Transverse colon (tissue), 4 donors: ENCODE results near the gene ZNF346. TPM values are rescaled to one million over a fixed set of nuclear protein-coding genes. Genes with fewer than 3 reads are reported as not detected.

Experiments
- DNase-seq: peaks from one replicate; pipeline ENCODE4 v3.0.0-alpha.2; 2019
- H3K27ac ChIP-seq, 4 donors: fragments of 200-600 bp; sonication (generic); 2 replicates each; pipeline ENCODE4 v1.5.1; 2016 to 2018; ENCODE audit warnings: inconsistent platforms in 4 of 4
- H3K27me3 ChIP-seq: fragments of 200-600 bp; sonication (generic); 2 replicates; pipeline ENCODE4 v1.5.1; 2017; ENCODE audit warnings: inconsistent platforms
- H3K36me3 ChIP-seq, 4 donors: fragments of 200-600 bp; sonication (generic); 2 replicates each; pipeline ENCODE4 v1.5.1; 2017 to 2019; ENCODE audit warnings: inconsistent platforms in 4 of 4
- H3K4me1 ChIP-seq, 4 donors: fragments of 200-600 bp; sonication (generic); 2 replicates each; pipeline ENCODE4 v1.5.1; 2017 to 2020; ENCODE audit warnings: inconsistent platforms in 4 of 4
- H3K4me3 ChIP-seq, 4 donors: fragments of 200-600 bp; sonication (generic); 1 replicate in 1 of 4; 2 replicates in 3 of 4; pipeline versions ENCODE4 v1.5.1 to v1.6.1; 2017 to 2019; ENCODE audit warnings: inconsistent platforms in 4 of 4
- H3K9me3 ChIP-seq, 2 donors: fragments of 200-600 bp; sonication (generic); 2 replicates each; pipeline ENCODE4 v1.5.1; 2017 to 2019; ENCODE audit warnings: inconsistent platforms in 2 of 2
- CTCF ChIP-seq, 5 experiments: fragments of 200-600 bp in 3 of 5; fragments of 450-650 bp in 2 of 5; sonication (generic) in 3 of 5; IDR thresholded peaks; 1 replicate in 2 of 5; 2 replicates in 3 of 5; pipeline ENCODE4 v1.5.1; 2016 to 2017; ENCODE audit warnings: antibody characterized with exemption in 5 of 5, inconsistent platforms in 3 of 5, mild to moderate bottlenecking in 2 of 5, moderate library complexity in 1 of 5
- EP300 ChIP-seq: sonication (generic); formaldehyde crosslinking; IDR thresholded peaks from one replicate; pipeline ENCODE4 v1.6.1; 2017; ENCODE audit warnings: antibody characterized with exemption, low read depth
- POLR2A ChIP-seq: fragments of 450-650 bp; IDR thresholded peaks from one replicate; pipeline ENCODE4 v1.6.1; 2016; ENCODE audit warnings: antibody characterized with exemption, mild to moderate bottlenecking, moderate library complexity
- POLR2AphosphoS5 ChIP-seq, 3 donors: sonication (generic); formaldehyde crosslinking; IDR thresholded peaks; one replicate each; pipeline ENCODE4 v1.6.1; 2016; ENCODE audit warnings: antibody characterized with exemption in 3 of 3
- WGBS, 2 donors: methylation state at CpG; one replicate each; pipeline ENCODE4 v1.1.5; 2018; ENCODE audit warnings: low coverage in 1 of 2; 5-methylcytosine and 5-hydroxymethylcytosine counted together
- in situ Hi-C, 4 donors: fragments of 200-750 bp; cut with MboI; loops; one replicate each; pipeline versions ENCODE4 v1.15.0 to v1.15.1; 2017; ENCODE audit warnings: low sequenced_read_pairs in 3 of 4, low pct_ligation_motif_present in 1 of 4, low pct_unique_long_range_greater_than_20kb in 1 of 4
- intact Hi-C: fragments of 100-400 bp; cut with DNase I; formaldehyde crosslinking; loops from one replicate; pipeline ENCODE4 v1.15.1; 2023; ENCODE audit warnings: low total_unique reads
- total RNA-seq, 4 donors: library from RNA; depleted of rRNA; stranded (reverse); fragments of >200 nt; gene quantifications; one replicate each; pipeline ENCODE4 v1.1.0, GENCODE V29; 2016

ZNF346 gene
- total RNA-seq, 4 donors from 2014 or later, result 10.1 to 19.5 (median 12.6) TPM

DNA sequence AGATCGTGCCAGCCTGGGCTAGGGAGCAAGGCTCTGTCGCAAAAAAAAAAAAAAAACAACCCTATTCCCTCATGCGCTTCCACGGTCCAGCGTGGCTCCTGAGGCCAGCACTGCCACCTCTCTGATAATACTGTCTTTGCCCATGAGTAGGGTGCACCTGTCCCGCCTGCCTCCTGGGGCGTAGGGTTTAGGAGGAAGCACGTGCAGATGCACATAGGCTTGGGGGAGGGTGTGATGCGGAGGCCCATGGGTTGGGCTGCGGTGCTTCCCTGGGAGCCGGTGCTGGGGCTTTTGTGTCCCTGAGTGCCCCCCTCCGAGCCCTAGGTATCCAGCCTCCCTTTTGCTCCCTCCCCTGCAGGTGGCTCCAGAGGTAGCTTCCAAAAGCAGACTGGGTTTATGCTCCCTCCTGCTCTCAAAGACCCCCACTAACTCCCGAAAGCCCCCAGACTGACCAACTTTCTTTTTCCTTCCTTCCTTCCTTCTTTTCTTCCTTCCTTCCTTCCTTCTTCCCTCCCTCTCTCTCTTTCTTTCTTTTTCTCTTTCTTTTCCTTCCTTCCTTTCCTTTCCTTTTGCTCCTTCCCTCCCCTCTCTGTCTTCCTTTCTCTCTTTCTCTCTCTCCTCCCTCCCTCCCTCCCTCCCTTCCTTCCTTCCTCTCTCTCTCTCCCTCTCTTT lies 77.1 kb downstream of the ZNF346 start:
- H3K9me3 ChIP-seq, result no peaks in the 10 kb centered on the region
- H3K27me3 ChIP-seq, result no peaks in the 10 kb centered on the region
- peak; percentile 41 for DNase-seq
- H3K27ac ChIP-seq, result peak overlapping the region; percentile 59 to 70 (median 63)
- intact Hi-C loops (loop anchor here (10.0 kb wide), 1 partner anchor 1635 kb away; no protein-coding TSS in a partner anchor), in situ Hi-C loops (loop anchor here in 1 of 4 donors (25.0 kb wide), 1 partner anchor 188 kb away; no protein-coding TSS in a partner anchor)
- TF ChIP-seq CTCF (IDR thresholded peaks at IDR 0.05), result peak in 2 of 5 experiments; percentile 2 to 27
- no peak for TF ChIP-seq POLR2A
- peaks cover 0 to 34% (median 17%) of the 10 kb centered on the region in 4 donors for H3K4me1 ChIP-seq
- H3K36me3 ChIP-seq, result no peaks in the 10 kb centered on the region
- 40 to 47% methylated on average over 6 to 13 of the region's 13 CpGs for WGBS, 2 donors
- no peak overlapping the region for H3K4me3 ChIP-seq

DNA sequence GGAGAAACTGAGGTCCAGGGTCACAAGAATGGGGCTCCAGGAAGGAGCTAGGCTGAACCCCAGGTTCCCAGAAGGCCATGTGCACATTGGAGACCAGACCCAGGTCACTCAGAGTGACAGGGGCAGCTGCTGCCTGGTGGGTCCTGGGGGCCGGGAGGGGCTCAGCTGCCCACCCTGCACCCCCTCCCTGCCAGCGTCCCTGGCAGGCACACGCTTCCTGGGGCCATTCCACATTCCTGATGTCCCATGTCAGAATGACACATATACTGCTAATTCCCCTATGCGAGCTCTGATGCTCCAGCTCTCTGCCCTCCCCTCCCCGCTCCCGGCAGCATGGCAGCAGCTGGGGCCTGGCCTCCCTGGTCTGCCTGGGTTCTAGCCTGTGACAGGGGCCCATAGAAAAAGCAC lies 78.2 kb downstream of the ZNF346 start:
- no peak for TF ChIP-seq CTCF (IDR thresholded peaks at IDR 0.05)
- TF ChIP-seq POLR2AphosphoS5 (IDR thresholded peaks at IDR 0.05), result no peak
- H3K4me3 ChIP-seq, result no peak overlapping the region
- no peaks in the 10 kb centered on the region for H3K36me3 ChIP-seq
- H3K9me3 ChIP-seq, result no peaks in the 10 kb centered on the region
- no peak for DNase-seq
- H3K27me3 ChIP-seq, result no peaks in the 10 kb centered on the region
- 42% methylated on average over 6 of the region's 6 CpGs; no CpG with 5 or more reads in 1 of the 2 donors for WGBS, 2 donors
- H3K4me1 ChIP-seq, result peaks cover 0 to 26% (median 13%) of the 10 kb centered on the region in 4 donors
- H3K27ac ChIP-seq, result no peak overlapping the region
- intact Hi-C loops (no loop called here), in situ Hi-C loops (loop anchor here in 1 of 4 donors (25.0 kb wide), 1 partner anchor 187 kb away; no protein-coding TSS in a partner anchor)

- no peaks in the 10 kb centered on the region for H3K36me3 ChIP-seq
- intact Hi-C loops, result no loop called here
- in situ Hi-C loops, result loop anchor here in 1 of 4 donors (25.0 kb wide), 1 partner anchor 184 kb away; no protein-coding TSS in a partner anchor
- 53% methylated on average over 9 of the region's 9 CpGs; no CpG with 5 or more reads in 1 of the 2 donors for WGBS, 2 donors
- H3K4me3 ChIP-seq, result no peak overlapping the region
- no peaks in the 10 kb centered on the region for H3K27me3 ChIP-seq
- no peak for DNase-seq
- TF ChIP-seq POLR2AphosphoS5 (IDR thresholded peaks at IDR 0.05) (no peak), EP300 (no peak), CTCF (IDR thresholded peaks at IDR 0.05) (no peak), POLR2A (no peak)
- no peak overlapping the region for H3K27ac ChIP-seq
- H3K4me1 ChIP-seq, result peaks cover 0 to 11% (median 3%) of the 10 kb centered on the region in 4 donors
- no peaks in the 10 kb centered on the region for H3K9me3 ChIP-seq
These were observed 81.2 kb downstream of the ZNF346 start for GRCh38 chr5:177103523-177104253.

DNA sequence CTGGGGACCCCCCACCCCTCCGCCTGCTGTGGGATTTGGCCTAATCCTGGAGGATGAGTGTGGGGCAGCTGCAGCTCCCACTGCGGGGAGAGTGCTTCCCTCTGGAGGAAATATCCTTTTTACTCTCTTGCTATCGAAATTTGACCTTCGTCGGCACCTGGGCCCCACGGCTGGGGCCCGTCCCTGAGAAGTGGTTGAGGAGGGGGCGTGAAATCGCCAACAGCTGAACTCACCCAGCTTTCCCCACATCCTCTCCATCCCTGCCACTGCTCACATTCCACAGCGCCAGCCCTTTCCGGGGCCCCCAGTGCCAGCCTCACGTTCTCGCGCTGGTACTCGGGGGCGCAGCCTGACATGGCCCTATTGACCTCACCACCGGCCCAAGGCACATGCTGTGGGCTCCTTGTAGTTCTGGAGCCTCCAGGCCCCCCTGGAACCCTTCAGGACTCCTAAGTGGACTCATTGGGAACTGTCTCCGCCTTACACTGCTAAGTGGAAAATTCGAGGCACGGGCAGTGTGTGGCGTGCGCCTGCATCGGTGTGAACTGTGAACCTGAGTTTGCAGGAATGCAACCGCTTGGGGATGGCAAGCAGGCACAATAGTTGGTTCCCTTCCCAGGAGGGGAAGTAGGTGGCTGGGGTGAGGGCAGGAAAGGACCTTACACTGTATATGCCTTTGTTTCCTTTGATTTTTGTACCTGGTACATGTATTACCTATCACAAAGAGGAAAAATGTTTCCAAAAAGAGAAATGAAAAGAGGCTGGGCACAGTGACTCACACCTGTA lies 83.4 kb downstream of the ZNF346 start:
- DNase-seq, result no peak
- intact Hi-C loops, result no loop called here
- H3K27ac ChIP-seq, result no peak overlapping the region
- H3K9me3 ChIP-seq, result no peaks in the 10 kb centered on the region
- no peaks in the 10 kb centered on the region for H3K36me3 ChIP-seq
- no peak overlapping the region for H3K4me3 ChIP-seq
- 83% methylated on average over 24 of the region's 24 CpGs; no CpG with 5 or more reads in 1 of the 2 donors for WGBS, 2 donors
- H3K27me3 ChIP-seq, result no peaks in the 10 kb centered on the region
- H3K4me1 ChIP-seq, result no peaks in the 10 kb centered on the region
- TF ChIP-seq EP300 (no peak), CTCF (IDR thresholded peaks at IDR 0.05) (no peak), POLR2AphosphoS5 (IDR thresholded peaks at IDR 0.05) (no peak), POLR2A (no peak)
- in situ Hi-C loops, result loop anchor here in 1 of 4 donors (25.0 kb wide), 1 partner anchor 181 kb away; no protein-coding TSS in a partner anchor
